H9 (cell line): ENCODE data around the gene SMCO1. TPM values are rescaled to one million over a fixed set of nuclear protein-coding genes. Genes with fewer than 3 reads are reported as not detected.

Source experiments
- DNase-seq: peaks from one replicate; pipeline ENCODE4 v3.0.0-alpha.2; 2017
- H2AFZ ChIP-seq: one replicate; pipeline ENCODE4 v1.6.1; 2013; ENCODE audit warnings: mild to moderate bottlenecking, low read length, control low read depth, moderate library complexity
- H2AK5ac ChIP-seq: 2 replicates; pipeline ENCODE4 v1.6.1; 2013; ENCODE audit warnings: low read length, control low read depth, mixed read lengths; ENCODE audit not compliant: insufficient read length
- H2BK120ac ChIP-seq: one replicate; pipeline ENCODE4 v1.6.1; 2013; ENCODE audit warnings: low read depth, mild to moderate bottlenecking, low read length, control low read depth, inconsistent platforms; ENCODE audit not compliant: poor library complexity, severe bottlenecking
- H2BK12ac ChIP-seq: 2 replicates; pipeline ENCODE4 v1.6.1; 2013; ENCODE audit warnings: low read length, control low read depth, mixed read lengths, low read depth; ENCODE audit not compliant: insufficient read length
- H2BK15ac ChIP-seq: 2 replicates; pipeline ENCODE4 v1.6.1; 2013; ENCODE audit warnings: low read depth, low read length, control low read depth
- H2BK20ac ChIP-seq: one replicate; pipeline ENCODE4 v1.6.1; 2013; ENCODE audit warnings: low read depth, mild to moderate bottlenecking, low read length, control low read depth, inconsistent platforms; ENCODE audit not compliant: poor library complexity, severe bottlenecking
- H2BK5ac ChIP-seq: 2 replicates; pipeline ENCODE4 v1.6.1; 2013; ENCODE audit warnings: low read length, control low read depth, mixed read lengths; ENCODE audit not compliant: insufficient read length
- H3K14ac ChIP-seq: 2 replicates; pipeline ENCODE4 v1.6.1; 2013; ENCODE audit warnings: low read length, control low read depth; ENCODE audit not compliant: insufficient read depth
- H3K18ac ChIP-seq: 2 replicates; pipeline ENCODE4 v1.6.1; 2013; ENCODE audit warnings: low read depth, mild to moderate bottlenecking, mixed read lengths, low read length, control low read depth; ENCODE audit not compliant: insufficient read length
- H3K23ac ChIP-seq: 2 replicates; pipeline ENCODE4 v1.6.1; 2013; ENCODE audit warnings: low read length, control low read depth, mixed read lengths, low read depth; ENCODE audit not compliant: insufficient read length
- H3K23me2 ChIP-seq: 2 replicates; pipeline ENCODE4 v1.6.1; 2013; ENCODE audit warnings: low read depth, mild to moderate bottlenecking, mixed read lengths, low read length, control low read depth; ENCODE audit not compliant: insufficient read length, poor library complexity, severe bottlenecking
- H3K27ac ChIP-seq: 2 replicates; pipeline ENCODE4 v1.5.1; 2013; ENCODE audit warnings: low read length, control low read depth, mixed read lengths, low read depth; ENCODE audit not compliant: insufficient read length
- H3K27me3 ChIP-seq: 2 replicates; pipeline ENCODE4 v1.6.1; 2013; ENCODE audit warnings: low read length, control low read depth, inconsistent platforms; ENCODE audit not compliant: insufficient read depth
- H3K4ac ChIP-seq: 2 replicates; pipeline ENCODE4 v1.6.1; 2013; ENCODE audit warnings: low read depth, mild to moderate bottlenecking, control low read depth, inconsistent platforms, low read length, moderate library complexity
- H3K4me1 ChIP-seq: 2 replicates; pipeline ENCODE4 v1.6.1; 2013; ENCODE audit warnings: low read length, control low read depth, inconsistent platforms; ENCODE audit not compliant: insufficient read depth
- H3K4me2 ChIP-seq: 2 replicates; pipeline ENCODE4 v1.6.1; 2013; ENCODE audit warnings: low read length, control low read depth, mixed read lengths; ENCODE audit not compliant: insufficient read length, insufficient read depth
- H3K56ac ChIP-seq: 2 replicates; pipeline ENCODE4 v1.6.1; 2013; ENCODE audit warnings: low read depth, mild to moderate bottlenecking, mixed read lengths, low read length, control low read depth; ENCODE audit not compliant: insufficient read length
- H3K79me1 ChIP-seq: 2 replicates; pipeline ENCODE4 v1.6.1; 2013; ENCODE audit warnings: low read depth, mild to moderate bottlenecking, moderate library complexity, low read length, control low read depth, inconsistent platforms; ENCODE audit not compliant: insufficient read depth, poor library complexity, severe bottlenecking
- H3K79me2 ChIP-seq: 2 replicates; pipeline ENCODE4 v1.6.1; 2013; ENCODE audit warnings: low read length, control low read depth, inconsistent platforms; ENCODE audit not compliant: insufficient read depth
- H3K9ac ChIP-seq: 2 replicates; pipeline ENCODE4 v1.6.1; 2013; ENCODE audit warnings: low read length, control low read depth, mixed read lengths; ENCODE audit not compliant: insufficient read length; ENCODE audit errors: extremely low read depth
- H3K9me3 ChIP-seq: one replicate; pipeline ENCODE4 v1.6.1; 2013; ENCODE audit warnings: low read depth, low read length, inconsistent platforms; ENCODE audit not compliant: control insufficient read depth
- H3T11ph ChIP-seq: one replicate; pipeline ENCODE4 v1.6.1; 2013; ENCODE audit warnings: mild to moderate bottlenecking, low read length, control low read depth, inconsistent platforms
- H4K20me1 ChIP-seq: one replicate; pipeline ENCODE4 v1.6.1; 2013; ENCODE audit not compliant: control insufficient read depth, insufficient read length, insufficient read depth
- H4K5ac ChIP-seq: 2 replicates; pipeline ENCODE4 v1.6.1; 2013; ENCODE audit warnings: low read depth, mild to moderate bottlenecking, mixed read lengths, low read length, control low read depth; ENCODE audit not compliant: insufficient read length
- H4K8ac ChIP-seq: replicated peaks from 2 replicates; pipeline ENCODE4 v1.6.1; 2013; ENCODE audit warnings: low read length, control low read depth, mixed read lengths, low read depth; ENCODE audit not compliant: insufficient read length
- H4K91ac ChIP-seq: 2 replicates; pipeline ENCODE4 v1.6.1; 2013; ENCODE audit warnings: low read depth, mild to moderate bottlenecking, moderate library complexity, mixed read lengths, low read length, control low read depth; ENCODE audit not compliant: insufficient read length
- H3K27ac Mint-ChIP-seq, 3 experiments: 2 replicates in 2 of 3; 3 replicates in 1 of 3; pipeline ENCODE4 v1.8.0; 2020 to 2021; ENCODE audit warnings: mixed read lengths in 3 of 3, mild to moderate bottlenecking in 1 of 3, moderate library complexity in 1 of 3
- H3K27me3 Mint-ChIP-seq: 2 replicates; pipeline ENCODE4 v1.8.0; 2021; ENCODE audit warnings: low read depth, mild to moderate bottlenecking, moderate library complexity, mixed read lengths
- H3K36me3 Mint-ChIP-seq, 3 experiments: 2 replicates in 2 of 3; 3 replicates in 1 of 3; pipeline ENCODE4 v1.8.0; 2020 to 2021; ENCODE audit warnings: low read depth in 3 of 3, mixed read lengths in 3 of 3; ENCODE audit not compliant: insufficient read depth in 1 of 3
- H3K4me1 Mint-ChIP-seq, 2 experiments: 2 replicates each; pipeline ENCODE4 v1.8.0; 2020; ENCODE audit warnings: mixed read lengths in 2 of 2
- H3K4me3 Mint-ChIP-seq, 2 experiments: 2 replicates in 1 of 2; 3 replicates in 1 of 2; pipeline ENCODE4 v1.8.0; 2020 to 2021; ENCODE audit warnings: mild to moderate bottlenecking in 2 of 2, mixed read lengths in 2 of 2, moderate library complexity in 1 of 2
- H3K9me3 Mint-ChIP-seq, 2 experiments: 2 replicates in 1 of 2; 3 replicates in 1 of 2; pipeline ENCODE4 v1.8.0; 2020; ENCODE audit warnings: mild to moderate bottlenecking in 2 of 2, mixed read lengths in 2 of 2, moderate library complexity in 1 of 2
- CTCF ChIP-seq: fragments of 200-600 bp; sonication (generic); conservative IDR thresholded peaks from 3 replicates; pipeline ENCODE4 v1.8.0; 2021; ENCODE audit warnings: antibody characterized with exemption, mild to moderate bottlenecking
- WGBS: extraction: QIAGEN DNeasy Blood & Tissue Kit; methylation state at CpG from one replicate; pipeline ENCODE4 v1.1.7; 2013; ENCODE audit warnings: missing lambda C conversion rate, low lambda C conversion rate, mixed read lengths; ENCODE audit not compliant: insufficient read length; ENCODE audit errors: extremely low coverage; 5-methylcytosine and 5-hydroxymethylcytosine counted together
- total RNA-seq: library from RNA; stranded (reverse); gene quantifications from 2 replicates; pipeline ENCODE4 v1.2.1, GENCODE V29; 2021

The SMCO1 gene
- total RNA-seq, 1 experiment from 2014 or later: not detected

GRCh38 chr3:196525141-196525540 is 10.0 kb upstream of the SMCO1 start:
- no peak overlapping the region for H2BK5ac ChIP-seq
- no peaks in the 10 kb centered on the region for H3K27me3 ChIP-seq
- no peak overlapping the region for H2AFZ ChIP-seq
- H3T11ph ChIP-seq: no peak overlapping the region
- H3K9ac ChIP-seq: no peak overlapping the region
- H3K4me3 Mint-ChIP-seq: no peak overlapping the region
- no peaks in the 10 kb centered on the region for H3K23me2 ChIP-seq
- H2BK15ac ChIP-seq: no peak overlapping the region
- no peak overlapping the region for H3K23ac ChIP-seq
- no peak overlapping the region for H2BK20ac ChIP-seq
- no peak overlapping the region for H3K4ac ChIP-seq
- H3K9me3 Mint-ChIP-seq: peaks cover 19 to 24% of the 10 kb centered on the region in 2 experiments
- no peak overlapping the region for H2AK5ac ChIP-seq
- no peaks in the 10 kb centered on the region for H3K79me1 ChIP-seq
- no peak overlapping the region for H4K8ac ChIP-seq
- peaks cover 6% of the 10 kb centered on the region for H3K9me3 ChIP-seq
- H4K5ac ChIP-seq: no peak overlapping the region
- no peak overlapping the region for H3K27ac ChIP-seq
- no peaks in the 10 kb centered on the region for H3K4me1 ChIP-seq
- H3K36me3 Mint-ChIP-seq: peaks cover 13 to 16% (median 16%) of the 10 kb centered on the region in 3 experiments
- no peak for TF ChIP-seq CTCF
- no peak overlapping the region for H3K14ac ChIP-seq
- H3K27me3 Mint-ChIP-seq: peaks cover 7% of the 10 kb centered on the region
- H3K4me2 ChIP-seq: no peak overlapping the region
- no peak overlapping the region for H3K56ac ChIP-seq
- H3K27ac Mint-ChIP-seq: no peak overlapping the region
- no CpG with 5 or more reads among the region's 4 CpGs for WGBS
- peaks cover 3% of the 10 kb centered on the region in 2 experiments; a peak in 3 of 4 replicates for H3K4me1 Mint-ChIP-seq
- DNase-seq: no peak
- no peak overlapping the region for H2BK120ac ChIP-seq
- H3K18ac ChIP-seq: no peak overlapping the region
- no peak overlapping the region for H2BK12ac ChIP-seq
- no peak overlapping the region for H4K91ac ChIP-seq
- H3K79me2 ChIP-seq: no peaks in the 10 kb centered on the region
- H4K20me1 ChIP-seq: no peaks in the 10 kb centered on the region
